Right cardiac atrium (tissue), 5 donors: Measurements from ENCODE around the gene CELF1. TPM values are rescaled to one million over a fixed set of nuclear protein-coding genes. Genes with fewer than 3 reads are reported as not detected.

ENCODE experiments used
- ATAC-seq, 2 donors: fragments of 200-7000 bp; cut with Tn5 transposase; one replicate each; pipeline versions ENCODE4 v1.8.0 to v1.9.1; 2020; ENCODE audit warnings: moderate library complexity in 2 of 2, mild to moderate bottlenecking in 1 of 2
- DNase-seq, 3 donors: peaks; one replicate each; pipeline ENCODE4 v3.0.0-alpha.2; 2020
- H3K27ac ChIP-seq: one replicate; pipeline ENCODE4 v1.5.1; 2013; ENCODE audit warnings: mild to moderate bottlenecking, low read length, control low read depth, moderate library complexity
- H3K27me3 ChIP-seq: one replicate; pipeline ENCODE4 v1.6.1; 2013; ENCODE audit not compliant: control insufficient read depth, insufficient read depth
- H3K4me1 ChIP-seq: one replicate; pipeline ENCODE4 v1.6.1; 2013; ENCODE audit warnings: low read length; ENCODE audit not compliant: control insufficient read depth, insufficient read depth
- H3K4me3 ChIP-seq: one replicate; pipeline ENCODE4 v1.5.1; 2013; ENCODE audit warnings: low read length, control low read depth
- H3K9me3 ChIP-seq: one replicate; pipeline ENCODE4 v1.6.1; 2013; ENCODE audit warnings: low read length; ENCODE audit not compliant: control insufficient read depth
- WGBS: extraction: QIAGEN DNeasy Blood & Tissue Kit; methylation state at CpG from one replicate; pipeline ENCODE4 v1.1.7; 2013; 5-methylcytosine and 5-hydroxymethylcytosine counted together
- intact Hi-C, 4 donors: fragments of 100-400 bp; cut with DNase I; formaldehyde crosslinking; loops; one replicate each; pipeline versions ENCODE4 v1.11.0 to v1.14.0; 2022 to 2023
- polyA plus RNA-seq: library from polyadenylated mRNA; stranded (reverse); fragments of 200-250 nt; gene quantifications from one replicate; pipeline ENCODE4 v1.2.3, GENCODE V29; 2013
- total RNA-seq, 4 donors: library from RNA; stranded (reverse); fragmentation: NEBNext Ultra II Directional; extraction: Animal tissue kit (Norgen Biotek cat#: 25700); gene quantifications; one replicate each; pipeline ENCODE4 v1.2.1, GENCODE V29; 2021
- donor health status: healthy with polysubstance abuse.
- donor health status: DM: no; HTN: yes; CAD: no.
- donor health status: DM: no; HTN: no; CAD: no.
- donor health status: DM: no; HTN: yes; CAD: no; lungs with severe emphysema.
- donor health status: DM: yes; HTN: yes; CAD: no.

Gene CELF1
- total and polyA plus RNA-seq, 5 donors, result 26.9 to 79.8 (median 70.7) TPM

- ATAC-seq (no peak), DNase-seq (peak in 2 of 3 donors; percentile 58 to 63)
- Histone ChIP-seq H3K4me3 (peak overlapping the region; percentile 1), H3K27ac (no peak overlapping the region), H3K4me1 (no peaks in the 10 kb centered on the region), H3K27me3 (no peaks in the 10 kb centered on the region), H3K9me3 (no peaks in the 10 kb centered on the region)
- WGBS, result 37% methylated on average over 122 of the region's 122 CpGs
- intact Hi-C loops, result no loop called here
Measured at GRCh38 chr11:47589977-47590861, 37.3 kb upstream of the CELF1 start.

- intact Hi-C loops, result no loop called here
- DNase-seq (peak in 1 of 3 donors; percentile 66), ATAC-seq (peak in 1 of 2 donors; percentile 4)
- no peaks in the 10 kb centered on the region for H3K4me1 ChIP-seq
- 37% methylated on average over 51 of the region's 51 CpGs for WGBS
- no peak overlapping the region for H3K27ac ChIP-seq
- H3K4me3 ChIP-seq, result peak overlapping the region; percentile 1
- H3K27me3 ChIP-seq, result no peaks in the 10 kb centered on the region
- H3K9me3 ChIP-seq, result no peaks in the 10 kb centered on the region
Measured at GRCh38 chr11:47589584-47589976, 36.6 kb upstream of the CELF1 start.

GRCh38 chr11:47589118-47589517 is 36.2 kb upstream of the CELF1 start:
- intact Hi-C loops, result no loop called here
- Histone ChIP-seq H3K27me3 (no peaks in the 10 kb centered on the region), H3K27ac (no peak overlapping the region), H3K4me3 (no peak overlapping the region), H3K4me1 (no peaks in the 10 kb centered on the region), H3K9me3 (no peaks in the 10 kb centered on the region)
- no peak for DNase-seq
- no peak for ATAC-seq
- 80% methylated on average over 11 of the region's 11 CpGs for WGBS

GRCh38 chr11:47587723-47588326 is 34.9 kb upstream of the CELF1 start:
- no peak overlapping the region for H3K27ac ChIP-seq
- ATAC-seq (peak; percentile 27), DNase-seq (peak in 2 of 3 donors; percentile 75 to 80)

GRCh38 chr11:47587039-47587716 is 34.2 kb upstream of the CELF1 start:
- Histone ChIP-seq H3K27me3 (no peaks in the 10 kb centered on the region), H3K4me1 (no peaks in the 10 kb centered on the region), H3K27ac (no peak overlapping the region), H3K9me3 (no peaks in the 10 kb centered on the region), H3K4me3 (no peak overlapping the region)
- peak in 1 of 2 donors; percentile 3 for ATAC-seq
- intact Hi-C loops, result no loop called here
- WGBS, result 69% methylated on average over 6 of the region's 6 CpGs
- DNase-seq, result no peak

More at GRCh38 chr11:47587723-47588326, 34.9 kb upstream of the CELF1 start:
- H3K27me3 ChIP-seq, result no peaks in the 10 kb centered on the region
- 70% methylated on average over 14 of the region's 14 CpGs for WGBS
- intact Hi-C loops, result no loop called here
- no peaks in the 10 kb centered on the region for H3K9me3 ChIP-seq
- H3K4me3 ChIP-seq, result no peak overlapping the region
- no peaks in the 10 kb centered on the region for H3K4me1 ChIP-seq

GRCh38 chr11:47586098-47586855 is 33.3 kb upstream of the CELF1 start, which contains the start of gene FAM180B:
FAM180B (plus strand) TSS chr11:47586678; CDS start chr11:47586769, 91 bp downstream.
- H3K27ac ChIP-seq, result no peak within 1 kb of the TSS
- intact Hi-C loops, result no loop called here
- H3K4me3 ChIP-seq, result no peak within 1 kb of the TSS
- H3K4me1 ChIP-seq, result no peaks in the 10 kb centered on the region
- no peaks in the 10 kb centered on the region for H3K9me3 ChIP-seq
- DNase-seq (peak in 2 of 3 donors; percentile 73 to 78), ATAC-seq (peak; percentile 7 to 31)
- no peaks in the 10 kb centered on the region for H3K27me3 ChIP-seq
- WGBS, result 65% methylated on average over 12 of the region's 12 CpGs

- no peak for ATAC-seq
- H3K9me3 ChIP-seq, result no peaks in the 10 kb centered on the region
- no peaks in the 10 kb centered on the region for H3K27me3 ChIP-seq
- no peak overlapping the region for H3K27ac ChIP-seq
- 85% methylated on average over 5 of the region's 5 CpGs for WGBS
- H3K4me3 ChIP-seq, result no peak overlapping the region
- intact Hi-C loops, result no loop called here
- H3K4me1 ChIP-seq, result no peaks in the 10 kb centered on the region
- no peak for DNase-seq
Measured at GRCh38 chr11:47583844-47584243, 30.9 kb upstream of the CELF1 start.

- Histone ChIP-seq H3K9me3 (no peaks in the 10 kb centered on the region), H3K27me3 (no peaks in the 10 kb centered on the region), H3K27ac (peak within 1 kb of the TSS; percentile 82), H3K4me1 (peaks cover 6% of the 10 kb centered on the region), H3K4me3 (peak within 1 kb of the TSS; percentile 88)
- DNase-seq (peak; percentile 90 to 94 (median 93)), ATAC-seq (peak; percentile 95)
- under 1% methylated on average over 72 of the region's 72 CpGs for WGBS
- intact Hi-C loops, result no loop called here
Measured at GRCh38 chr11:47578524-47579494, 25.9 kb upstream of the CELF1 start, which contains the start of the genes KBTBD4 and NDUFS3. KBTBD4 (minus strand) TSS chr11:47578970; CDS start chr11:47578951, 19 bp downstream. NDUFS3 (plus strand) TSS chr11:47579074; CDS start chr11:47579092, 18 bp downstream.

- no peak overlapping the region for H3K4me3 ChIP-seq
- no peak for DNase-seq
- H3K4me1 ChIP-seq, result peaks cover 12% of the 10 kb centered on the region
- no peaks in the 10 kb centered on the region for H3K27me3 ChIP-seq
- ATAC-seq, result no peak
- no peak overlapping the region for H3K27ac ChIP-seq
- intact Hi-C loops, result no loop called here
- H3K9me3 ChIP-seq, result no peaks in the 10 kb centered on the region
- 71% methylated on average over 13 of the region's 13 CpGs for WGBS
Measured at GRCh38 chr11:47577460-47578041, 24.6 kb upstream of the CELF1 start.
